NT2/D1 (cell line): ENCODE data around the gene ITGB3BP.

Source experiments
- DNase-seq: peaks from one replicate; pipeline ENCODE4 v3.0.0-alpha.2; 2011; ENCODE audit warnings: low read depth, low spot score
- H3K27me3 ChIP-seq: 2 replicates; pipeline ENCODE4 v1.6.0; 2011; ENCODE audit warnings: mild to moderate bottlenecking; ENCODE audit not compliant: insufficient read length, insufficient read depth
- H3K36me3 ChIP-seq: 2 replicates; pipeline ENCODE4 v1.6.1; 2011; ENCODE audit warnings: mild to moderate bottlenecking, low read length, mixed read lengths; ENCODE audit not compliant: insufficient read depth, insufficient read length
- H3K4me1 ChIP-seq: 2 replicates; pipeline ENCODE4 v1.5.1; 2011; ENCODE audit not compliant: insufficient read depth, insufficient read length
- H3K4me3 ChIP-seq: 2 replicates; pipeline ENCODE4 v1.5.1; 2011; ENCODE audit warnings: low read depth; ENCODE audit not compliant: insufficient read length
- H3K9ac ChIP-seq: 2 replicates; pipeline ENCODE4 v1.6.0; 2011; ENCODE audit warnings: low read depth; ENCODE audit not compliant: insufficient read length
- H3K9me3 ChIP-seq: 2 replicates; pipeline ENCODE4 v1.5.1; 2011; ENCODE audit warnings: mild to moderate bottlenecking, low read length; ENCODE audit not compliant: insufficient read depth
- SUZ12 ChIP-seq: IDR thresholded peaks from 2 replicates; pipeline ENCODE4 v1.6.1; 2011; ENCODE audit not compliant: insufficient read length, insufficient read depth; ENCODE audit errors: extremely low read depth
- YY1 ChIP-seq: IDR thresholded peaks from 2 replicates; pipeline ENCODE4 v1.6.1; 2011; ENCODE audit not compliant: insufficient read length, insufficient read depth
- ZNF274 ChIP-seq: IDR thresholded peaks from 2 replicates; pipeline ENCODE4 v1.6.1; 2011; ENCODE audit warnings: mild to moderate bottlenecking, low read depth, low read length

Gene ITGB3BP

GRCh38 chr1:63534406-63534805 is 11.4 kb upstream of the ITGB3BP start:
- Histone ChIP-seq H3K4me1 (no peaks in the 10 kb centered on the region), H3K9me3 (no peaks in the 10 kb centered on the region), H3K27me3 (no peaks in the 10 kb centered on the region), H3K4me3 (no peak overlapping the region), H3K9ac (no peak overlapping the region), H3K36me3 (peaks cover 7% of the 10 kb centered on the region)
- no peak for TF ChIP-seq ZNF274
- TF ChIP-seq SUZ12, result no peak
- TF ChIP-seq YY1, result no peak
- DNase-seq, result no peak

- peaks cover 7% of the 10 kb centered on the region for H3K36me3 ChIP-seq
- H3K4me3 ChIP-seq, result no peak overlapping the region
- no peaks in the 10 kb centered on the region for H3K27me3 ChIP-seq
- H3K4me1 ChIP-seq, result no peaks in the 10 kb centered on the region
- no peak for TF ChIP-seq SUZ12
- TF ChIP-seq YY1, result no peak
- TF ChIP-seq ZNF274, result no peak
- no peak for DNase-seq
- H3K9me3 ChIP-seq, result no peaks in the 10 kb centered on the region
- no peak overlapping the region for H3K9ac ChIP-seq
Observed at GRCh38 chr1:63533931-63534330, 10.9 kb upstream of the ITGB3BP start.

GRCh38 chr1:63532727-63533126 is 9.7 kb upstream of the ITGB3BP start:
- no peak for DNase-seq
- no peak for TF ChIP-seq SUZ12
- no peak for TF ChIP-seq YY1
- TF ChIP-seq ZNF274, result no peak

GRCh38 chr1:63524201-63524600 is 1.2 kb upstream of the ITGB3BP start:
- Histone ChIP-seq H3K9ac (peak overlapping the region; percentile 76), H3K4me1 (no peaks in the 10 kb centered on the region), H3K4me3 (peak overlapping the region; percentile 67), H3K27me3 (no peaks in the 10 kb centered on the region), H3K9me3 (no peaks in the 10 kb centered on the region), H3K36me3 (no peaks in the 10 kb centered on the region)
- no peak for TF ChIP-seq ZNF274
- no peak for TF ChIP-seq YY1
- TF ChIP-seq SUZ12, result no peak
- no peak for DNase-seq

More at GRCh38 chr1:63532727-63533126, 9.7 kb upstream of the ITGB3BP start:
- no peak overlapping the region for H3K4me3 ChIP-seq
- no peak overlapping the region for H3K9ac ChIP-seq
- no peaks in the 10 kb centered on the region for H3K9me3 ChIP-seq
- H3K36me3 ChIP-seq, result peaks cover 7% of the 10 kb centered on the region
- no peaks in the 10 kb centered on the region for H3K4me1 ChIP-seq
- no peaks in the 10 kb centered on the region for H3K27me3 ChIP-seq

GRCh38 chr1:63523738-63524137 is 713 bp upstream of the ITGB3BP start:
- no peaks in the 10 kb centered on the region for H3K9me3 ChIP-seq
- peak overlapping the region; percentile 67 for H3K4me3 ChIP-seq
- H3K9ac ChIP-seq, result peak overlapping the region; percentile 76
- H3K27me3 ChIP-seq, result no peaks in the 10 kb centered on the region
- no peaks in the 10 kb centered on the region for H3K4me1 ChIP-seq
- TF ChIP-seq YY1 (no peak), SUZ12 (no peak), ZNF274 (no peak)
- no peak for DNase-seq
- no peaks in the 10 kb centered on the region for H3K36me3 ChIP-seq

GRCh38 chr1:63516629-63517028 is 6.4 kb downstream of the ITGB3BP start:
- Histone ChIP-seq H3K4me1 (no peaks in the 10 kb centered on the region), H3K9me3 (peaks cover 14% of the 10 kb centered on the region), H3K36me3 (no peaks in the 10 kb centered on the region), H3K9ac (no peak overlapping the region), H3K27me3 (no peaks in the 10 kb centered on the region), H3K4me3 (no peak overlapping the region)
- DNase-seq, result no peak
- TF ChIP-seq SUZ12 (no peak), YY1 (no peak), ZNF274 (no peak)

- peaks cover 14% of the 10 kb centered on the region for H3K9me3 ChIP-seq
- no peak overlapping the region for H3K4me3 ChIP-seq
- no peak overlapping the region for H3K9ac ChIP-seq
- H3K27me3 ChIP-seq, result no peaks in the 10 kb centered on the region
- H3K4me1 ChIP-seq, result no peaks in the 10 kb centered on the region
- H3K36me3 ChIP-seq, result peaks cover 27% of the 10 kb centered on the region
- no peak for TF ChIP-seq ZNF274
- TF ChIP-seq SUZ12, result no peak
- TF ChIP-seq YY1, result no peak
- DNase-seq, result no peak
Observed at GRCh38 chr1:63512584-63512983, 10.4 kb downstream of the ITGB3BP start.

- H3K4me1 ChIP-seq, result no peaks in the 10 kb centered on the region
- TF ChIP-seq SUZ12 (no peak), YY1 (no peak), ZNF274 (no peak)
- no peak overlapping the region for H3K9ac ChIP-seq
- H3K4me3 ChIP-seq, result no peak overlapping the region
- peaks cover 14% of the 10 kb centered on the region for H3K9me3 ChIP-seq
- DNase-seq, result no peak
- peaks cover 41% of the 10 kb centered on the region for H3K36me3 ChIP-seq
- no peaks in the 10 kb centered on the region for H3K27me3 ChIP-seq
Observed at GRCh38 chr1:63509718-63510117, 13.3 kb downstream of the ITGB3BP start.
